Memory B cell (primary cell): ENCODE measurements around the gene UCP1.
"Not testable (repeated sequence)": the region's sequence is repeated elsewhere in the genome, so short reads cannot be mapped to it uniquely, and the experiment has no call there.

ENCODE experiments used
- ATAC-seq: fragments of 150-1000 bp; cut with Tn5 transposase; 2 replicates; pipeline ENCODE4 v1.10.0; 2021; ENCODE audit warnings: low read depth, mild to moderate bottlenecking, moderate library complexity
- DNase-seq, 2 donors: peaks; one replicate each; pipeline ENCODE4 v3.0.0; 2022; ENCODE audit warnings: low spot score in 2 of 2
- H3K27ac Mint-ChIP-seq: one replicate; pipeline ENCODE4 v1.8.0; 2022; ENCODE audit warnings: mild to moderate bottlenecking, moderate library complexity, mixed read lengths
- H3K27me3 Mint-ChIP-seq: one replicate; pipeline ENCODE4 v1.8.0; 2022; ENCODE audit warnings: mixed read lengths
- H3K36me3 Mint-ChIP-seq: one replicate; pipeline ENCODE4 v1.8.0; 2022; ENCODE audit warnings: mild to moderate bottlenecking, mixed read lengths
- H3K4me1 Mint-ChIP-seq: one replicate; pipeline ENCODE4 v1.8.0; 2022; ENCODE audit warnings: mixed read lengths
- H3K4me3 Mint-ChIP-seq: one replicate; pipeline ENCODE4 v1.8.0; 2022; ENCODE audit warnings: mild to moderate bottlenecking, moderate library complexity, mixed read lengths
- H3K9me3 Mint-ChIP-seq: one replicate; pipeline ENCODE4 v1.8.0; 2022; ENCODE audit warnings: mixed read lengths

Gene UCP1

DNA sequence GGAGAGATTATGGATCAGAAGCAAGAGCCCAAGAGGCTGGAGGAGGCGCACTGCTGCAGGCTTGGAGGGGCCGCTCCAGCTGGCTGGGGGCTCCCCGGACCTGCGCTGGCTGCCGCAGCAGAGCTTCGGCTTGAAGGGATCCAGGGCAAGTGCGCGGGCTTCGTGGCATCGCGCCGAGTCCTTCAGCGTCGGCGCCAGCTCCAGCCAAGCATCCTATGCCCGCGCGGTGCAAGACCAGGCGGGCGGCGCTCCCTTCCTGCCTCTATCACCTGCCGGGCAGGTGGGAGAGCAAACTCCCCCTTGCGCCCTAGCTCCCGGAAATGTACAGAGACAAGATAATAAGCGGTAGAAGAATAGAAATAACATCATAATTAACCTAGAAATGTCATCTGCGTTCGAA, 10.5 kb upstream of the UCP1 start:
- Mint-ChIP-seq H3K36me3 (no peaks in the 10 kb centered on the region), H3K9me3 (peaks cover 1% of the 10 kb centered on the region), H3K27me3 (peaks cover 11% of the 10 kb centered on the region), H3K27ac (no peak overlapping the region), H3K4me1 (no peaks in the 10 kb centered on the region), H3K4me3 (no peak overlapping the region)
- ATAC-seq (no peak), DNase-seq (no peak)

DNA sequence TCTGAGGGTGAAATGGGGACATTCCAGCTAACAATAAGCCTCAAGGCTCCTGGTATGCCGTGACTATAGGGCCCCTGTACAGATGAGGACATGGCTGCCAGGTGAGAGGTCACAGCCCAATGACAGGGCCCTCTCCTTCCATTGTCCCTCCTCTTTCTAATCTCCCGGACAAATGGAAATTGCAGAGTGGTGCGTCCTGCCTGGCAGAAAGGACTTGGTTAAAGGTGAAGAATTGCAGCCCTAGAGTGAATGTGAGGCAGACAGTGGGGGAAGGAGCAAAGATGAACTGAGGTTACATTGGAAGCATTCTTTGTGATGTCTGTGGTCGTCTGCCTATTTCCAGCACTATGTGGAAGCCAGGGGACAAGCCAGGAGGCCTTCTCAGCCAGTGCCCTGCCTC, 6.7 kb upstream of the UCP1 start:
- no peak overlapping the region for H3K4me3 Mint-ChIP-seq
- H3K36me3 Mint-ChIP-seq = peaks cover 5% of the 10 kb centered on the region
- ATAC-seq (no peak), DNase-seq (no peak)
- peaks cover 29% of the 10 kb centered on the region for H3K27me3 Mint-ChIP-seq
- H3K4me1 Mint-ChIP-seq = no peaks in the 10 kb centered on the region
- no peak overlapping the region for H3K27ac Mint-ChIP-seq
- peaks cover 11% of the 10 kb centered on the region for H3K9me3 Mint-ChIP-seq

DNA sequence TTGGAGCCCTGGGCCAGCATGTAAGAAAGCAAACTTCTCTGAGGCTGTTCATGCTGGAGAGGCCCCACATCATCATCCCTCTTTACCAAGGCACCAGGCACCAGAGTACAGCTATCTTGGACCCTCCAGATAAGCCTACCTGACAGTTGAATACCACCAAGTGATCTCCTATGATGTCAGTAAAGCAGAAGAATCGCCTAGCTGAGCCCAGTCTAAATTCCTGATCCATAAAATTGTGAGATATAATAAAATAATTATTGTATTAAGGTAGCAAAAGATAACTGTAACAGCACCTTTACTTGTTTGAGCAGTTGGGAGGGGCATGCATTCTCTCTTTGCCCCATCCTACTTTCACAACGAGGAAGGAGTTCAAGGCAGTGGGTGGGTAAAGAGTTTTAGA, 2.9 kb upstream of the UCP1 start:
- Mint-ChIP-seq H3K4me3 (no peak overlapping the region), H3K4me1 (peaks cover 15% of the 10 kb centered on the region), H3K9me3 (peaks cover 11% of the 10 kb centered on the region), H3K36me3 (peaks cover 5% of the 10 kb centered on the region), H3K27me3 (peaks cover 43% of the 10 kb centered on the region), H3K27ac (no peak overlapping the region)
- ATAC-seq = no peak
- no peak for DNase-seq

DNA sequence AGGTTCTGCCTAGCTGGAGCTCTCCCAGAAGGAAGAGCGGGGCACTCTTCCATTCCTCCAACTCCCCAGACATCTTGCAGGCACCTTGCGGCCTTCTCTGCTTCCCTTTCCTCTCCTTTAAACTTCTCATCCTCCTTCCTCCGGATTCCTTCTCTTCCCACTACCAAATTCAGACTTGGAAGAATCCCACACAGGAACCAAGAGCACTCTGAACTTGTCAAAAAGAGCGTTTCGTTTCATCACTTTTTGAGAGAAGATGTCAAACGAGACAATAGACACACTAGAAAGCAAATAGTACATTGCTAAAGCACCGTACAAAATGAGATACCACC, 512 bp upstream of the UCP1 start:
- H3K4me1 Mint-ChIP-seq = peaks cover 15% of the 10 kb centered on the region
- H3K27ac Mint-ChIP-seq = no peak overlapping the region
- peak overlapping the region; percentile 80 for H3K4me3 Mint-ChIP-seq
- ATAC-seq (no peak), DNase-seq (no peak)
- peaks cover 39% of the 10 kb centered on the region for H3K27me3 Mint-ChIP-seq
- peaks cover 11% of the 10 kb centered on the region for H3K9me3 Mint-ChIP-seq
- peaks cover 5% of the 10 kb centered on the region for H3K36me3 Mint-ChIP-seq

GRCh38 chr4:140559696-140560095, 9.1 kb downstream of the UCP1 start:
- no peak overlapping the region for H3K4me3 Mint-ChIP-seq

DNA sequence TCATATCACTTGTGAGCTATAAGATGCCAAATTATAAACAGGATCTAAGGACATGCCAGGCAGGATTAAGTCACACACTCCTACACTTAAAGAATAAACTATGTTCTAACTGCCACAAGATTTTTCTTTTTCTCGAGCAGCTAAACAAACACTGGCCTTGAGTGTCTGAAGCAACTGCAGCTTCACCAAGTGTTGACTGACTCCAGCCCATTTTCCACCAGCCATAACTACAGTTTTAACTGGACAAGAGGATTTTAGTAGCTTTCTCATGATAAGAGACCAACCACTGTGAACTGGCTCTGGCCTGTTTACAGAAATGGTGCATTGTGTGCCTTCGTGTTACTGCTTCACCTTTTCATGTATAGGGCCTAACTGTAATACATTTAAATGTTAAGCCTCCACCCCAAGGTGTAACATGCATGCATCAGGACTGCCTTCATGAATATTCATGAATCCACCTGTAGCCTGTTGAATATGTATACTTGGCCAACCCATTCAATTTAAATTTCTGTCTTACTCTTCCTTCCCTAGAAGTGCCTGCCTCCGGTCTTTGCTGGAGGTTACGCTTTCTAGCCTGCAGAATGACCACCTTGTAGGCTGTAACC, 10.8 kb downstream of the UCP1 start:
- Mint-ChIP-seq H3K27ac (no peak overlapping the region), H3K4me3 (no peak overlapping the region), H3K9me3 (no peaks in the 10 kb centered on the region), H3K27me3 (peaks cover 21% of the 10 kb centered on the region), H3K36me3 (peaks cover 2% of the 10 kb centered on the region), H3K4me1 (peaks cover 7% of the 10 kb centered on the region)
- no peak for ATAC-seq
- DNase-seq = no peak

More at GRCh38 chr4:140559696-140560095, 9.1 kb downstream of the UCP1 start:
- Mint-ChIP-seq H3K27me3 (peaks cover 24% of the 10 kb centered on the region), H3K9me3 (no peaks in the 10 kb centered on the region), H3K4me1 (peaks cover 7% of the 10 kb centered on the region), H3K27ac (no peak overlapping the region), H3K36me3 (no peaks in the 10 kb centered on the region)
- DNase-seq = no peak
- no peak for ATAC-seq

DNA sequence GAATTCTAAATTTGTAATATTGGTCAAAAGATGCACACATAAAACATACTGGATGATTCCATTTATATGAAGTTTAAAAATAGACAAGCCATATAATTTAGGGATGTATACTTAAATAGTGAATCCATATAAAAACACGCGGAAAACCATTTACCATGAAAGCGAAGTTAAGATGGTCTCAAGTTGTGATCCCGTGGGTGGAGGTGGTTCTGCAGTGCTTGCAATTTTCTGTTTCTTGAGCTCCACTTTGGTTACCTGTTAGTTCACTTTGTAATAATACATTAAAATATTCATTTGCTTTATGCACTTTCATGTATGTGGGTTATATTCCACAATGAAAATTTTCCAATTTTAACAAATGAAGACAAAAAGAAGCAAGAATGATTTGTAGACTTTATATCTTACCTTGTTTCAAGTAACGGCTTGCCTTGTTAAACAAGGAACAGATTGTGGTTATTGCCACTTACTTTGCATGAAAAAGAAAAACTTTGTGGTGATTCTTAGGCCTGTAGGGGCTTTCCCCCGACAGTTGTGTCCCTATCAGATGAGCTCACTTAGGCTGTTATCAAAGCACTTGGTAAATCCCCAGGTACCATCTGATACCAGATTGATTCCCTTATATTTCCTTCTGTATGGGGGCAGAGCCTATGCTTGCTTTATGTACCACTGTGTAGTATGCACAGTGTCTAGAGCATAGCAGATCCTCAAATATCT, 12.2 kb downstream of the UCP1 start:
- DNase-seq (peak in 1 of 2 donors; percentile 63), ATAC-seq (peak; percentile 97)
- no peaks in the 10 kb centered on the region for H3K9me3 Mint-ChIP-seq
- peaks cover 7% of the 10 kb centered on the region for H3K4me1 Mint-ChIP-seq
- H3K27me3 Mint-ChIP-seq = peaks cover 16% of the 10 kb centered on the region
- H3K4me3 Mint-ChIP-seq = no peak overlapping the region
- peaks cover 3% of the 10 kb centered on the region for H3K36me3 Mint-ChIP-seq
- H3K27ac Mint-ChIP-seq = peak overlapping the region; percentile 55

DNA sequence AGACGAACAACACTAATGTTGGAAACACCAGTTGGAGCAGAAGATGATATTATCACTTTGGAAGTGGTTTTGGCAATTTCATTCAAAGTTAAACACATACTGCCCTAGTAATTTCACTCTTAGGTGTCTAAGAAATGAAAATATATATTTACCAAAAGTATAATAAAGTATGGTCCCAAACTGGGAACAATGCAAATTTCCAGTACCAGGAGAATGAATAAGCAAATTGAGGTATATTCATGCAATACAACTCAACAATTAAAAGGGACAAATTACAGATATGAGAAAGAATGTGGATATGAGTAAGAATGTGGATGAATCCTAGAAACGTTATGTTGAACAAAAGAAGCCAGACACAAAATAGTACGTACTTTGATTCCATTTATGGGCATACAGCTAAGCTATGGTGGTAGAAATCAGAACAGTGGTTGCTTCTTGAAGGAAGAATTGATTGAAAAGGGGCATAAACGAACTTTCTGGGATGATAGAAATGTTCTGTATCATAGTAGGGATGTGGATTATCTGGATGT, 34.7 kb downstream of the UCP1 start:
- H3K27me3 Mint-ChIP-seq = no peaks in the 10 kb centered on the region
- no peak overlapping the region for H3K27ac Mint-ChIP-seq
- peaks cover 16% of the 10 kb centered on the region for H3K36me3 Mint-ChIP-seq
- H3K4me1 Mint-ChIP-seq = peaks cover 4% of the 10 kb centered on the region
- DNase-seq (no peak), ATAC-seq (no peak)
- no peak overlapping the region for H3K4me3 Mint-ChIP-seq
- H3K9me3 Mint-ChIP-seq = no peaks in the 10 kb centered on the region

- DNase-seq (no peak), ATAC-seq (no peak)
- H3K27ac Mint-ChIP-seq = no peak overlapping the region
- no peaks in the 10 kb centered on the region for H3K27me3 Mint-ChIP-seq
- peaks cover 11% of the 10 kb centered on the region for H3K36me3 Mint-ChIP-seq
- peaks cover 4% of the 10 kb centered on the region for H3K4me1 Mint-ChIP-seq
- no peak overlapping the region for H3K4me3 Mint-ChIP-seq
- H3K9me3 Mint-ChIP-seq = no peaks in the 10 kb centered on the region
Observed at GRCh38 chr4:140529434-140529833, 39.3 kb downstream of the UCP1 start.

DNA sequence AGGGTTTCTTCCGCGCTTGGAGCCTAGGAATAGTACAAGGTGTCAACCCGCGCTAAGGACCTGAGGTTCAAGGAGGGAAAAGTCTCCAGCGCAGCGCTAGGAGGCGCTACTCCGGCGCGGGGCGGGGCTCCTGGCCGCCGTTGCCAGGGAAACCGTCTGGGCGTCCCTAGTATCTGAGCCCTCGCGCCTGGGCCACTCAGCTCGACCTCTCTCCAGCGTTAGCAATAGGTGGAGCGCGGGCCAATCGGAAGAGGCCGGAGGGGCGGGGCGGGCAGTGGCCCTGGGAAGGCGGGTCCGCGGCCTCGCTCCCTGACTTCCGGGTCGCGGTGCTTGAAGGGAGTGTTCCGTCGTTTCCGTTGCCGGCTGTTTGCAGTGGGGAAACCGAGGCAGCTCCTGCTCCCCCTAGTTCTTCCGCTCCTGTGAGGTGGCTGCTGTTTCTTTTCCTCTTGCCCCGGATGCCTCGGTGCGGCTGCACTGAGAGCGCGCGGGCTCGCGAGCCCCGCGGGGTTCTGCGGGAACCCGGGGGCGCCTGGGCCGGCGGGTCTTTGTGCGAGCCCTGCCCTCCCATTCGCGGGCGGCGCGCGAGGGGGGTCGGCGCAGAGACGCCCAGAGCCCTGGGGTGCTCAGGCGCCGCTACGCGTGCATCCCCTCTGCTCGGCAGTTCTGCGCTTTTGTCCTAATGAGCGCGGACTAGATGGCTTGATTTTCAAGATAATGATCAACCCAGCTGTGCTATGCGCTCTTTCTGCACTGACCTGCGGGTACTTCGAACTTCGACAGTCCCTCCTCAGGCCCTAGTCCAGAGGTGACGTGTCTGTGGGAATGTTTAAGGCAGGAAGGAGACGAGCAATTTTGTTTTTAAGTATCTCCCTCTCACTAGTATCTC, 44.7 kb downstream of the UCP1 start, which contains the start of gene ELMOD2:
Gene ELMOD2, plus strand, starts transcription at position 312 of the 886 bp plus-strand sequence. CDS start 1,261 bp downstream, outside the sequence.
- ATAC-seq (peak; percentile 98), DNase-seq (peak; percentile 85 to 95)
- H3K36me3 Mint-ChIP-seq = peaks cover 4% of the 10 kb centered on the region
- peak within 1 kb of the TSS; percentile 84 for H3K4me3 Mint-ChIP-seq
- peak within 1 kb of the TSS; percentile 71 for H3K27ac Mint-ChIP-seq
- H3K9me3 Mint-ChIP-seq = no peaks in the 10 kb centered on the region
- H3K4me1 Mint-ChIP-seq = peaks cover 4% of the 10 kb centered on the region
- no peaks in the 10 kb centered on the region for H3K27me3 Mint-ChIP-seq

GRCh38 chr4:140523370-140523856, 45.3 kb downstream of the UCP1 start:
- Mint-ChIP-seq H3K4me1 (peaks cover 4% of the 10 kb centered on the region), H3K27ac (peak overlapping the region; percentile 71), H3K4me3 (peak overlapping the region; percentile 84), H3K27me3 (no peaks in the 10 kb centered on the region), H3K9me3 (no peaks in the 10 kb centered on the region), H3K36me3 (peaks cover 4% of the 10 kb centered on the region)
- ATAC-seq (peak; percentile 9), DNase-seq (no peak)

DNA sequence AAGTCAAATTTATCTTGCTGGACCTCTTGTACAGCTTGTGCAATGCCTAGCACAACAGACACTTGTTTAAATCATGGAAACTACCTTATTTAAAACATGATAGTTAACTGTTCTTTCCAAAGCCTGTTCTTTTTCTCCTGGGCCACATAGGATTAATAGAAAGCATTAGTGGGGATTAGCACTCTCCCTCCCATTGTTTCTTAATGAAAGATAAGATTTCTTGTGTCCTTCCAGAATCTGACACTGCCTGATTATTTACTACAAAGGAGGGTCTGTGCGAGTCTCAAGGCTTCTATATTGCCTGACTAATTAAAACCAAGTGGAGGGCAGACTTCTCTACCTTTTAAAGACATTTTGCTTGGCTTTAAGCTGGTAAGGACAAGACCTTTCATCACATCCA, 53.3 kb downstream of the UCP1 start:
- no peak for ATAC-seq
- Mint-ChIP-seq H3K36me3 (no peaks in the 10 kb centered on the region), H3K27ac (no peak overlapping the region), H3K27me3 (peaks cover 17% of the 10 kb centered on the region), H3K9me3 (no peaks in the 10 kb centered on the region), H3K4me3 (no peak overlapping the region), H3K4me1 (no peaks in the 10 kb centered on the region)
- no peak for DNase-seq

DNA sequence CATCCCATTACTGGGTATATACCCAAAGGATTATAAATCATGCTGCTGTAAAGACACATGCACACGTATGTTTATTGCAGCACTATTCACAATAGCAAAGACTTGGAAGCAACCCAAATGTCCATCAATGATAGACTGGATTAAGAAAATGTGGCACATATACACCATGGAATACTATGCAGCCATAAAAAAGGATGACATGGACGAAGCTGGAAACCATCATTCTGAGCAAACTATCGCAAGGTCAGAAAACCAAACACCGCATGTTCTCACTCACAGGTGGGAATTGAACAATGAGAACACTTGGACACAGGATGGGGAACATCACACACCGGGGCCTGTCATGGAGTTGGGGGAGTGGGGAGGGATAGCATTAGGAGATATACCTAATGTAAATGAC, 55.0 kb downstream of the UCP1 start:
- H3K36me3 Mint-ChIP-seq, ATAC-seq, H3K9me3 Mint-ChIP-seq, H3K27ac Mint-ChIP-seq, DNase-seq, H3K4me1 Mint-ChIP-seq, H3K4me3 Mint-ChIP-seq: not testable (repeated sequence)
- peaks cover 28% of the 10 kb centered on the region for H3K27me3 Mint-ChIP-seq
